Heart left ventricle (tissue), 13 donors: Measurements from ENCODE around the gene NAIF1.

Experiments used
- CTCF ChIP-seq, 12 donors: fragments of 200-600 bp; sonication (generic) in 4 of 12; IDR thresholded peaks; one replicate each; pipeline versions ENCODE4 v1.5.0 to v1.8.0; 2018 to 2022; ENCODE audit warnings: antibody characterized with exemption in 12 of 12, mild to moderate bottlenecking in 5 of 12
- POLR2A ChIP-seq, 2 donors: fragments of 450-650 bp; IDR thresholded peaks; one replicate each; pipeline ENCODE4 v1.6.1; 2017; ENCODE audit warnings: antibody characterized with exemption in 2 of 2, mild to moderate bottlenecking in 2 of 2, moderate library complexity in 2 of 2
- donor health status: ischemic (EF 13 %, LVEDD 7.1; RV severe dilation, severe dysfunction).
- donor health status: DM: no; HTN: yes; CAD: no.
- donor health status: DM: no; HTN: no; CAD: no.
- donor health status: ischemic (EF 25% LVEDD 6.9; RV normal size, moderate dysfunction).
- donor health status: ischemic (EF 25% LVEDD 5.7; RV mildly dilated, moderate dysfunction).
- donor health status: ischemic (EF 35%, LVEDD 5.7; RV mildly dilated, moderate dysfunction).
- donor health status: nonischemic (EF 11% LVEDD 7.7; RV severe dilation, severe dysfunction).
- donor health status: DM: yes; HTN: yes; CAD: no.
- donor health status: PGD.
- donor health status: ischemic (EF 29% LVEDD 5.4; RV normal size, mild dysfunction).
- donor health status: nonischemic (EF 23%, LVEDD 6.1; RV moderate dilation, normal function).

DNA sequence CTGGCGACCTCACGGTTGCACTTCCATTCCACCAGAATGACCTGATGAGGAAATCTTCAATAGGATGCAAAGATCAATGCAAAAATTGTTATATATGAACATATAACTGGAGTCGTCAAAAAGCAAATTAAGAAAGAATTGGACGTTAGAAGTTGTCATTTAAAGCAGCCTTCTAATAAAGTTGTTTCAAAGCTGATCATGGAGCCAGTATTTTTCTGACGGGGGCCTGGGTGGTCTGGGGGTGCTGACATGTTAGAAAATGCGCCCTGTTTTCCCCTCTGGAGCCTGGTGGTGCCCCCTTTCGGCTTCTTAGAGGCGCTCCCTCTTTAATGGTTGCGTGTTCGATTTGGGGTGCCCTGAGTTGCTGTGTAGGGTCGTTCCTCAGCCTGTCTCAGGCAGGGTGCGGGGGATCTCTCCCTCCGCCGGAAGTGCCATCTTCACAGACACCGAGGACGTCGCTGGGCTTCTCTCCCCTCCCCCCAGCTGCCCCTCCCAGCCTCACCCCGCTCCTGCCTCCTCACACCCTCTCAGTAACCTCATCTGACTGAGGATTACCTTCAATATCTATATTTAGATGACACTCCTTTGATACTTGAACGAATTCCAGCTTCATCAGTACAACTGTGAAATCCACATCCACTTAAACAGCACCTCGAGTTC, 42.1 kb upstream of the NAIF1 start:
- TF ChIP-seq CTCF (IDR thresholded peaks at IDR 0.05) (no peak), POLR2A (IDR thresholded peaks at IDR 0.05) (no peak)
